ENCODE measurements around the gene FEV.

DNA sequence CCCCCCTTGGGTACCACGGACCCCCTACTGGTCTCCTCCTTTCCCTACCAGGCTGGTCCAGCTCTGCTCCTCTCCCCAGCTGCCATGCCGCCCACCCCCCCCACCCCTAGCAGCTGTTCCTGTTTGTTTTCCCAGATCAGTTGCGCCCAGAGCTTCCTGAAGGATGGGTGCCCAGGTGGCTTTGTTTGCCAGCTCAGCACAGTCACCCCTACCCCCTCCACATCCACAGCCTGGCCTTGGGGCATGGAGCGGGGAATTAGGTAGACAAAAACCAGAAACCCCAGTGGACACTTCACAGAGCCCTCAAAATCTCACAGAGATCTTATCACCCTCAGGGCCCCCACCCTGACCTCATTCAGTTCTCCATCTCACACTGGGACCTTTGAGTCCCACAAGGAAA lies 12.0 kb upstream of the FEV start:
- TF ChIP-seq, protein P1, sequence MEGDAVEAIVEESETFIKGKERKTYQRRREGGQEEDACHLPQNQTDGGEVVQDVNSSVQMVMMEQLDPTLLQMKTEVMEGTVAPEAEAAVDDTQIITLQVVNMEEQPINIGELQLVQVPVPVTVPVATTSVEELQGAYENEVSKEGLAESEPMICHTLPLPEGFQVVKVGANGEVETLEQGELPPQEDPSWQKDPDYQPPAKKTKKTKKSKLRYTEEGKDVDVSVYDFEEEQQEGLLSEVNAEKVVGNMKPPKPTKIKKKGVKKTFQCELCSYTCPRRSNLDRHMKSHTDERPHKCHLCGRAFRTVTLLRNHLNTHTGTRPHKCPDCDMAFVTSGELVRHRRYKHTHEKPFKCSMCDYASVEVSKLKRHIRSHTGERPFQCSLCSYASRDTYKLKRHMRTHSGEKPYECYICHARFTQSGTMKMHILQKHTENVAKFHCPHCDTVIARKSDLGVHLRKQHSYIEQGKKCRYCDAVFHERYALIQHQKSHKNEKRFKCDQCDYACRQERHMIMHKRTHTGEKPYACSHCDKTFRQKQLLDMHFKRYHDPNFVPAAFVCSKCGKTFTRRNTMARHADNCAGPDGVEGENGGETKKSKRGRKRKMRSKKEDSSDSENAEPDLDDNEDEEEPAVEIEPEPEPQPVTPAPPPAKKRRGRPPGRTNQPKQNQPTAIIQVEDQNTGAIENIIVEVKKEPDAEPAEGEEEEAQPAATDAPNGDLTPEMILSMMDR (IDR thresholded peaks at IDR 0.05), result no peak
- no peak for TF ChIP-seq POLR2A (IDR thresholded peaks at IDR 0.05)
